Calu3 (cell line): ENCODE measurements around the gene GYPA. TPM values are rescaled to one million over a fixed set of nuclear protein-coding genes. Genes with fewer than 3 reads are reported as not detected.
"Not testable (repeated sequence)": the region's sequence is repeated elsewhere in the genome, so short reads cannot be mapped to it uniquely, and the experiment has no call there.

Source experiments
- Bru-seq: library from RNA; stranded (reverse); fragments of 400-500 nt; gene quantifications from one replicate; lab custom pipeline; 2021; lab: Mats Ljungman, UMichigan
- BruChase-seq, 2 experiments: library from RNA; stranded (reverse); fragments of 400-500 nt; gene quantifications; one replicate each; lab custom pipeline; 2021; lab: Mats Ljungman, UMichigan
- BruUV-seq: library from RNA; stranded (reverse); fragments of 400-500 nt; replicated peaks from 2 replicates; lab custom pipeline; 2021; lab: Mats Ljungman, UMichigan
- CTCF ChIA-PET: fragments of 300-600 bp; sonication (Branson Sonifier 250); formaldehyde crosslinking; loops from one replicate; lab custom pipeline; 2022; ENCODE audit warnings: antibody characterized with exemption; lab: Charles Lee
- DNase-seq: peaks from one replicate; pipeline ENCODE4 v3.0.0; 2022
- H3K27ac Mint-ChIP-seq: one replicate; pipeline ENCODE4 v1.8.0; 2022; ENCODE audit warnings: mixed read lengths; ENCODE audit not compliant: unreplicated experiment
- H3K27me3 Mint-ChIP-seq: one replicate; pipeline ENCODE4 v1.8.0; 2022; ENCODE audit warnings: mixed read lengths; ENCODE audit not compliant: unreplicated experiment
- H3K36me3 Mint-ChIP-seq: one replicate; pipeline ENCODE4 v1.8.0; 2022; ENCODE audit warnings: mild to moderate bottlenecking, moderate library complexity, mixed read lengths; ENCODE audit not compliant: insufficient read depth, unreplicated experiment
- H3K4me1 Mint-ChIP-seq: one replicate; pipeline ENCODE4 v1.8.0; 2022; ENCODE audit warnings: mild to moderate bottlenecking, low read depth, mixed read lengths; ENCODE audit not compliant: unreplicated experiment
- H3K4me3 Mint-ChIP-seq: one replicate; pipeline ENCODE4 v1.8.0; 2022; ENCODE audit warnings: mild to moderate bottlenecking, low read depth, moderate library complexity, mixed read lengths; ENCODE audit not compliant: unreplicated experiment
- H3K9me3 Mint-ChIP-seq: one replicate; pipeline ENCODE4 v1.8.0; 2022; ENCODE audit warnings: low read depth, mixed read lengths; ENCODE audit not compliant: unreplicated experiment
- CTCF ChIP-seq: fragments of 200-600 bp; IDR thresholded peaks from one replicate; pipeline ENCODE4 v1.8.0; 2022; ENCODE audit warnings: antibody characterized with exemption; ENCODE audit not compliant: unreplicated experiment
- intact Hi-C: fragments of 100-400 bp; cut with micrococcal nuclease; formaldehyde crosslinking; loops from one replicate; pipeline ENCODE4 v1.10.0; 2022; ENCODE audit not compliant: unreplicated experiment
- long read RNA-seq: library from polyadenylated mRNA; stranded (forward); transcript quantifications from one replicate; pipeline ENCODE4 v2.0.0, GENCODE V29; 2022
- total RNA-seq: library from RNA; stranded (reverse); gene quantifications from 2 replicates; pipeline ENCODE4 v1.2.3, GENCODE V29; 2022

Gene GYPA
- total RNA-seq (not detected in 2 replicates), Bru-seq, nascent RNA (not detected), BruChase-seq, experiment 1, labeled RNA remaining after a 6-hour chase (not detected), BruChase-seq, experiment 2, labeled RNA remaining after a 2-hour chase (not detected)
- long read RNA-seq: 0 reads

DNA sequence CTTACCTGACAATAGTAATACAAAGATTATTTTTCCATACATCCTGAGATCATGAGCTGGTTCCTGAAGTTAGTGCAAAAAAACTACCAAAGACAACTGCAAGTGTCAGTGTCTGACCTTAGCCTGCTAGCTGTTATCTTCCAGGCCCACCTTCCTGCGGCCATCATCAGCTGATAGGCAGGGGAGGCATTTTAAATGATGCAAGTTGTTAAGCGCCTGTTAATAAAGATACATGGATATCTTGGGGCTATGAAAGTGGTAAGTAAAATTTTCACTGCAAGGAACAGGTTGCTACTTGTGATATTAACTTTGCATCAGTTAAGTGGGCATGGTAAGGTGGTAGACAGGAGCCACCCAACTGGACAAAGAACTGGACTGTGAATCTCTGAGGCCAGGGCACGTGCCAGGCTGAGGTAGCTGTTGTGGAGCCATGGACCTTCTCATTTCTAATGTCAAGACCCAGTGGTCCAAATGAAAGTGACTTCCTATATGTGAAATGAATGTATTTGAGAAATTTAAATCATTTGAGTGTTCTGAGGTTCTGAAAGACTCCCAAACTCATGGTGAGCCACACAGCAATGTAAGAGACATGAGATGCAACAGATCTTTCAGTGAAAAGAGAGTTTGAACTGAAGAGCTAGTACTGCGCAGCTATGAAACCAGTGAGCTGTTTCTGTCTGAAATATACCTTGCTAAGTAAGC, at the start of gene GYPA:
TSS of gene GYPA (minus strand) at position 125 of the 702 bp plus-strand sequence. CDS start at position 42, 83 bp downstream.
- H3K4me1 Mint-ChIP-seq, DNase-seq, CTCF ChIA-PET, H3K4me3 Mint-ChIP-seq, BruUV-seq, H3K9me3 Mint-ChIP-seq, H3K27ac Mint-ChIP-seq, H3K36me3 Mint-ChIP-seq: not testable (repeated sequence)
- intact Hi-C loops: loop anchor here (5.0 kb wide), 1 partner anchor 368 kb away; no protein-coding TSS in a partner anchor
- peaks cover 12% of the 10 kb centered on the region for H3K27me3 Mint-ChIP-seq

- H3K27me3 Mint-ChIP-seq: no peaks in the 10 kb centered on the region
- no peaks in the 10 kb centered on the region for H3K9me3 Mint-ChIP-seq
- intact Hi-C loops: no loop called here
Measured at GRCh38 chr4:144190009-144190408, 49.5 kb upstream of the GYPA start.

GRCh38 chr4:144189121-144189520, 48.6 kb upstream of the GYPA start:
- Mint-ChIP-seq H3K4me3 (no peak overlapping the region), H3K9me3 (no peaks in the 10 kb centered on the region), H3K36me3 (no peaks in the 10 kb centered on the region), H3K4me1 (no peaks in the 10 kb centered on the region), H3K27ac (no peak overlapping the region), H3K27me3 (no peaks in the 10 kb centered on the region)
- no TSS peak for BruUV-seq
- TF ChIP-seq CTCF: no peak
- intact Hi-C loops: no loop called here
- CTCF ChIA-PET: no interaction called here
- DNase-seq: no peak

More at GRCh38 chr4:144190009-144190408, 49.5 kb upstream of the GYPA start:
- no peak overlapping the region for H3K4me3 Mint-ChIP-seq
- H3K4me1 Mint-ChIP-seq: no peaks in the 10 kb centered on the region
- BruUV-seq: no TSS peak
- no peak for TF ChIP-seq CTCF
- CTCF ChIA-PET: no interaction called here
- no peak for DNase-seq
- no peaks in the 10 kb centered on the region for H3K36me3 Mint-ChIP-seq
- H3K27ac Mint-ChIP-seq: no peak overlapping the region

- intact Hi-C loops: no loop called here
- TF ChIP-seq CTCF: no peak
- H3K4me1 Mint-ChIP-seq: no peaks in the 10 kb centered on the region
- H3K9me3 Mint-ChIP-seq: no peaks in the 10 kb centered on the region
- H3K27me3 Mint-ChIP-seq: no peaks in the 10 kb centered on the region
- DNase-seq: no peak
- H3K27ac Mint-ChIP-seq: no peak overlapping the region
- CTCF ChIA-PET: no interaction called here
- H3K36me3 Mint-ChIP-seq: no peaks in the 10 kb centered on the region
- no peak overlapping the region for H3K4me3 Mint-ChIP-seq
- no TSS peak for BruUV-seq
Measured at GRCh38 chr4:144185086-144185485, 44.6 kb upstream of the GYPA start.

- CTCF ChIA-PET: no interaction called here
- H3K27ac Mint-ChIP-seq: no peak overlapping the region
- TF ChIP-seq CTCF: no peak
Measured at GRCh38 chr4:144183165-144183564, 42.6 kb upstream of the GYPA start.

More at GRCh38 chr4:144183165-144183564, 42.6 kb upstream of the GYPA start:
- no peaks in the 10 kb centered on the region for H3K27me3 Mint-ChIP-seq
- no peak overlapping the region for H3K4me3 Mint-ChIP-seq
- intact Hi-C loops: no loop called here
- H3K4me1 Mint-ChIP-seq: peaks cover 8% of the 10 kb centered on the region
- no peak for DNase-seq
- H3K9me3 Mint-ChIP-seq: no peaks in the 10 kb centered on the region
- BruUV-seq: no TSS peak
- H3K36me3 Mint-ChIP-seq: no peaks in the 10 kb centered on the region
